ENCODE results near the gene FSTL3. TPM values are rescaled to one million over a fixed set of nuclear protein-coding genes. Genes with fewer than 3 reads are reported as not detected.
A peak's percentile ranks its signal among the peaks of the same experiment; 100 is the strongest.
"Not testable (repeated sequence)": the region's sequence is repeated elsewhere in the genome, so short reads cannot be mapped to it uniquely, and the experiment has no call there.

The FSTL3 gene
- total RNA-seq (2014; rRNA removed; shearing (Covaris generic)), result 6.5 and 8.0 TPM in 2 replicates

GRCh38 chr19:676339-677105 is at the start of gene FSTL3:
TSS of gene FSTL3 (plus strand) at chr19:676392. CDS start at chr19:676424, 32 bp downstream.
- no peaks in the 10 kb centered on the region for H3K36me3 ChIP-seq
- peaks cover 13% of the 10 kb centered on the region for H3K4me1 ChIP-seq
- H3K4me3 ChIP-seq, result peak within 1 kb of the TSS; percentile 52
- DNase-seq, result no peak
- H3K9me3 ChIP-seq (replicated peaks), result no peaks in the 10 kb centered on the region
- no peaks in the 10 kb centered on the region for H3K27me3 ChIP-seq
- peak within 1 kb of the TSS; percentile 24; the same call in 1 of the 2 replicates for H3K27ac ChIP-seq

DNA sequence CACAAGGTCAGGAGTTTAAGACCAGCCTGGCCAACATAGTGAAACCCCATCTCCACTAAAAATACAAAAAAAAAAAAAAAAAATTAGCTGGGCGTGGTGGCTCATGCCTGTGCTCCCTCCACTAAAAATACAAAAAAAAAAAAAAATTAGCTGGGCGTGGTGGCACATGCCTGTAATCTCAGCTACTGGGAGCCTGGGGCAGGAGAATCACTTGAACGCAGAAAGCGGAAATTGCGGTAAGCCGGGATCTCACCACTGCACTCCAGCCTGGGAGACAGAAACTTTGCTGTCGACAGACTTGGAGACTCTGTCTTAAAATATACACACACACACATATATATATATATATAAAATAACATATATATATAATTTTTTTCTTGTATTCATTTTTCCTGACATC is 49.6 kb upstream of the FSTL3 start:
- H3K36me3 ChIP-seq, result peaks cover 17% of the 10 kb centered on the region
- not testable (repeated sequence) for H3K4me1 ChIP-seq; H3K27me3 ChIP-seq; H3K27ac ChIP-seq; H3K4me3 ChIP-seq; H3K9me3 ChIP-seq (replicated peaks); DNase-seq

- Histone ChIP-seq H3K4me3 (no peak overlapping the region), H3K27me3 (no peaks in the 10 kb centered on the region)
Observed at GRCh38 chr19:628168-628567, 48.0 kb upstream of the FSTL3 start.

GRCh38 chr19:629515-629914 is 46.7 kb upstream of the FSTL3 start:
- not testable (repeated sequence) for H3K27me3 ChIP-seq; DNase-seq; H3K4me1 ChIP-seq; H3K36me3 ChIP-seq; H3K27ac ChIP-seq; H3K9me3 ChIP-seq (replicated peaks); H3K4me3 ChIP-seq

More at GRCh38 chr19:628168-628567, 48.0 kb upstream of the FSTL3 start:
- DNase-seq, result no peak
- Histone ChIP-seq H3K27ac (no peak overlapping the region), H3K36me3 (peaks cover 8% of the 10 kb centered on the region; the same call in 1 of the 2 replicates), H3K4me1 (no peaks in the 10 kb centered on the region), H3K9me3 (replicated peaks) (no peaks in the 10 kb centered on the region)

DNA sequence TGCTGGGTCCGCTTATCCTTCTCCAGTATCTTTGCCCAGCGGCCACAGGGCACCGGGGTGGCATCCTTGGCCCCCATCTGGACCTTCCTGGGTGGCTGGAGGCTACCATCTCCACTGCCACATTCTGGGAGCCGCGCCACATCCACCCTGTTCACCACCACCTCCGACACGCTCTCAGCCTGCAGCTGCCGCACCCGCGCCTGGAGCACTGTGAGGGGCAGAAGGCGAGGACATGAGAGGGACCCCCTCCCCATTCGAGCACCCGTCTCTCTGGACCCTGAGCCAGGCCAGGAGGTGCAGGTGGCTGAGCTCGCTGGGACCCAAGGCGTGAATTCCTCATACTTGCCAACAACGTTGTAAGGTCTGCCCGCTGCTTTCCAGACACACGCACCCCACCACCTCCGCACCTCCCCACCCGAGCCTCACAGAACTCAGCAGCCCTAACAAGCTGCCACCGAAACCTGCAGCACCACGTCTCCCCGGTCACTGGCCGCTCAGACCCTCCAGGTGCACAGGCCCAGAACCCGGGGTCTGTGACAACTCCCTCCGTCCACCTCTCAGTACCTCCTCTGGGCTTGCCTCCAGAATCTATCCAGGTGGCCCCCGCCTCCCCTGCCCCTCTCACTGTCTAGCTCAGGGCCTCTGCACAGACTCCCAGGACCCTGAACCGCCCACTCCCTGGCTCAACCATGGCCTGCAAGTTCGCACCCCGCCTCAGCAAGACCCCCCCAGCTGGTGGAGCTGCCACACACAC is 46.1 kb upstream of the FSTL3 start:
- Histone ChIP-seq H3K4me3 (no peak overlapping the region), H3K9me3 (replicated peaks) (no peaks in the 10 kb centered on the region), H3K4me1 (no peaks in the 10 kb centered on the region), H3K27me3 (no peaks in the 10 kb centered on the region), H3K27ac (no peak overlapping the region), H3K36me3 (peaks cover 5% of the 10 kb centered on the region; the same call in 1 of the 2 replicates)
- no peak for DNase-seq

DNA sequence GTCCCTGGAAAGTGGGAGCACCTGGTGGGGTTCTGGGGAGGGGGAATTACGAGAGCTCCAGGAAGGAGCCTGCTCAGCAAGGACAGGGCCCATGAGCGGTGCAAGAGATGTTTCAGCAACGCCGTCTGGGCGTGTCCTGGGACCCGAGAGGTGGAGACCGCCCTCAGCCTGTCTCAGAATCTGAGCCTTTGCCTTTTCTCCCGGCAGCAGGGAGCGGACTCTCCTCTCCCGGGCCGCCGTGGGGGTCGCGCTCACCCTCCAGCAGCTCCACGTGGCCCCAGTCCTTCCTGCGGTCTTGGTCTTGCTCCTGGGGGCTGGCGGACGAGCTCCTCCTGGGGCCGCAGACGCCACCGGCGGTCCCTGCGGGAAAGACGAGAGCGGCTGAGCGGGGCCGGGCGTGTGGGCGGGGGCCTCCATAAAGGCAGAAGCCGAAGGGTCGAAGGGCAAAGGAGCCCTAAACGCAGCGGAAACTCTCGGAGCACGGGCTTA is 43.6 kb upstream of the FSTL3 start:
- DNase-seq, result peak; percentile 59 to 70
- H3K4me1 ChIP-seq, result no peaks in the 10 kb centered on the region
- no peaks in the 10 kb centered on the region for H3K9me3 ChIP-seq (replicated peaks)
- H3K27me3 ChIP-seq, result no peaks in the 10 kb centered on the region
- peak overlapping the region; percentile 36; the same call in 1 of the 2 replicates for H3K27ac ChIP-seq
- peaks cover 3% of the 10 kb centered on the region; the same call in 1 of the 2 replicates for H3K36me3 ChIP-seq
- peak overlapping the region; percentile 95 for H3K4me3 ChIP-seq

- no peaks in the 10 kb centered on the region for H3K27me3 ChIP-seq
- no peaks in the 10 kb centered on the region for H3K9me3 ChIP-seq (replicated peaks)
- H3K4me3 ChIP-seq, result peak within 1 kb of the TSS; percentile 95
- peak within 1 kb of the TSS; percentile 36; the same call in 1 of the 2 replicates for H3K27ac ChIP-seq
- H3K4me1 ChIP-seq, result no peaks in the 10 kb centered on the region
- H3K36me3 ChIP-seq, result peaks cover 3% of the 10 kb centered on the region; the same call in 1 of the 2 replicates
- peak; percentile 96 to 97 for DNase-seq
Observed at GRCh38 chr19:633068-633785, 43.0 kb upstream of the FSTL3 start, which contains the start of gene POLRMT. TSS of gene POLRMT (minus strand) at chr19:633537. CDS start at chr19:633512, 25 bp downstream.

DNA sequence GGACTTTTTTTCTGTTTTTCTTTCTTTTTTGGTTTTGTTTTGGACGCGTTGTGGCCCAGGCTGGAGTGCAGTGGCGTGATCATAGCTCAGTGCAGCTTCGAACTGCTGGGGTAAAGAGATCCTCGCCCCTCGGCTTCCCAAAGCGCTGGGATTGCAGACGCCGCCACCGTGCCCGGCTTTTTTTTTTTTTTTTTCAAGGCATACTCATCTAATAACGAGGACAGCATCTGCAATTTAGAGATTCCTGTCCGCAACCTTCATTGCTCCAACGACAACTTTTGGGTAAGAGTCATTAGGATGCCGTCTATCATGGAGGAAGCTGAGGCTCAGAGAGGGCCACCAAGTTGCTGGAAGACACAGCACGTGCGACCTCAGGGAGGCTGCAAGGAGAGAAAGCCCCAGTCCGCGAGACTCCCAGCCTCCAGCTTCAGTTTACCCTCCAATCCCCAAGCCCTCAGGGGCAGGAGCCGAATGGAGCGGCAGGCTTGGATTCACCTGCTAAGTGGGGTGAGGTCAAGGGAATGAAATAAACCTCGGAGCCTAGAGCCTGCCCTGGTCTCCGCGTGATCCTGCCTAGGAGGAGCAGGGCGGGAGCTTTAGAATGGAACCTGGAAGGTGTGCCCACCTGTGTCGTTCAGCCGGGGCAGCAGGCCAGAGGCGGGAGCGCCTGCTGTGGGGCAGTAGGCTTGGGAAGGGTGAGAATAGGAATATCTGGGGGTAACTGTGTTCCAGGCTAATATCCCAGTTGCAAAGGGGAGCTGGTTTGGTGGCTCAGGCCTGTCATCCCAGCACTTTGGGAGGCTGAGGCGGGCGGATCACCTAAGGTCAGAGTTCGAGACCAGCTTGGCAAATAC is 42.2 kb upstream of the FSTL3 start:
- H3K27ac ChIP-seq, result no peak overlapping the region
- H3K9me3 ChIP-seq (replicated peaks), result no peaks in the 10 kb centered on the region
- DNase-seq, result peak in 1 of 2 experiments; percentile 13
- H3K4me1 ChIP-seq, result no peaks in the 10 kb centered on the region
- H3K36me3 ChIP-seq, result no peaks in the 10 kb centered on the region
- no peaks in the 10 kb centered on the region for H3K27me3 ChIP-seq
- peak overlapping the region; percentile 95 for H3K4me3 ChIP-seq

- DNase-seq, result no peak
- Histone ChIP-seq H3K27me3 (no peaks in the 10 kb centered on the region), H3K4me3 (no peak overlapping the region), H3K9me3 (replicated peaks) (no peaks in the 10 kb centered on the region), H3K36me3 (no peaks in the 10 kb centered on the region), H3K27ac (no peak overlapping the region), H3K4me1 (no peaks in the 10 kb centered on the region)
Observed at GRCh38 chr19:634975-635652, 41.1 kb upstream of the FSTL3 start.

DNA sequence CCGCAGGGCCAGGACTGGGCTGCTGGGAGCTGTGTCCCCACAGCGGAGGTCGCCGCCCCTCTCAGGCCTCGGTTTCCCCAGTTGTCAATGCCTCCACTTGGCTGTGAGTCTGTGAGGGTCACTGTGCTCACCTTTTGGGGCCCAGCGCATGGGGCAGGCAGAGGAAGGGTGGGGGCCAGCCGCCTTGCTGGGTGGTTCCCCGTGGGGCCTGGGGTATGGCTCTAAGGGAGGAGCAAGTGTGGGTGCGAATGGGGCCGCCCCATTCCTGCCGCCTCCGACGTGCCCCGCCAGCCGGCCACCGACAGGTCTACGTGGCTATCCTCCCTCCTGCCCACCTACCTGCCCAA is 37.3 kb upstream of the FSTL3 start:
- DNase-seq, result no peak
- H3K4me3 ChIP-seq, result no peak overlapping the region

GRCh38 chr19:639253-640160 is 36.7 kb upstream of the FSTL3 start, which contains the start of gene FGF22:
TSS of gene FGF22 (plus strand) at chr19:639879. CDS start at chr19:639926, 47 bp downstream.
- Histone ChIP-seq H3K27me3 (no peaks in the 10 kb centered on the region), H3K9me3 (replicated peaks) (no peaks in the 10 kb centered on the region), H3K27ac (no peak within 1 kb of the TSS), H3K36me3 (peaks cover 2% of the 10 kb centered on the region; the same call in 1 of the 2 replicates), H3K4me1 (no peaks in the 10 kb centered on the region), H3K4me3 (no peak within 1 kb of the TSS)
- DNase-seq, result no peak

More for the DNA sequence above, 37.3 kb upstream of the FSTL3 start:
- no peaks in the 10 kb centered on the region for H3K9me3 ChIP-seq (replicated peaks)
- no peak overlapping the region for H3K27ac ChIP-seq
- H3K36me3 ChIP-seq, result no peaks in the 10 kb centered on the region
- no peaks in the 10 kb centered on the region for H3K4me1 ChIP-seq
- H3K27me3 ChIP-seq, result no peaks in the 10 kb centered on the region

- DNase-seq, result no peak
- Histone ChIP-seq H3K27ac (no peak overlapping the region), H3K36me3 (peaks cover 7% of the 10 kb centered on the region; the same call in 1 of the 2 replicates), H3K4me1 (no peaks in the 10 kb centered on the region), H3K4me3 (no peak overlapping the region), H3K27me3 (no peaks in the 10 kb centered on the region), H3K9me3 (replicated peaks) (no peaks in the 10 kb centered on the region)
Observed at GRCh38 chr19:640161-640558, 36.0 kb upstream of the FSTL3 start.

Data from SJCRH30 (cell line).